GM12873 (cell line): Measurements from ENCODE around the gene TBCK.

ENCODE experiments used
- TF ChIP-seq, protein P1 (sequence below): IDR thresholded peaks from 2 replicates; pipeline ENCODE4 v1.5.1; 2012; ENCODE audit warnings: low read depth, mild to moderate bottlenecking, moderate library complexity, low read length, control low read depth; ENCODE audit not compliant: insufficient read depth; ENCODE audit errors: missing control alignments

TBCK gene

DNA sequence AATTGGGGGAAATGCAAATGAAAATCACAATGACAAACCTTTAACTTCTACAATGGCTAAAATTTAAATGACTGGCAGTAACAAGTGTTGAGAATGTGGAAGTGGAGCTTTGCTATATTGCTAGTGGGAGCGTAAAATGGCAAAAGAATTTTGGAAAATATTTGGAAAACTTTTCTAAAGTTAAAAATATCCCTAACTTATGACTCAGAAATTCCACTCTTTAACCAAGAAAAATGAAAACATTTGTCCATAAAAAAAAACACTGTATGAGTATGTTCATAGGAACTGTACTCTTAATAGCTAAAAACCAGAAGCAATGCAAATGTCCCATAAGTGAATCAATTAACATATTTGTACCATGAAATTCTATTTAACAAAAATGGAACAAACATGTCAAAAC lies 3.6 kb downstream of the TBCK start:
- TF ChIP-seq, protein P1, sequence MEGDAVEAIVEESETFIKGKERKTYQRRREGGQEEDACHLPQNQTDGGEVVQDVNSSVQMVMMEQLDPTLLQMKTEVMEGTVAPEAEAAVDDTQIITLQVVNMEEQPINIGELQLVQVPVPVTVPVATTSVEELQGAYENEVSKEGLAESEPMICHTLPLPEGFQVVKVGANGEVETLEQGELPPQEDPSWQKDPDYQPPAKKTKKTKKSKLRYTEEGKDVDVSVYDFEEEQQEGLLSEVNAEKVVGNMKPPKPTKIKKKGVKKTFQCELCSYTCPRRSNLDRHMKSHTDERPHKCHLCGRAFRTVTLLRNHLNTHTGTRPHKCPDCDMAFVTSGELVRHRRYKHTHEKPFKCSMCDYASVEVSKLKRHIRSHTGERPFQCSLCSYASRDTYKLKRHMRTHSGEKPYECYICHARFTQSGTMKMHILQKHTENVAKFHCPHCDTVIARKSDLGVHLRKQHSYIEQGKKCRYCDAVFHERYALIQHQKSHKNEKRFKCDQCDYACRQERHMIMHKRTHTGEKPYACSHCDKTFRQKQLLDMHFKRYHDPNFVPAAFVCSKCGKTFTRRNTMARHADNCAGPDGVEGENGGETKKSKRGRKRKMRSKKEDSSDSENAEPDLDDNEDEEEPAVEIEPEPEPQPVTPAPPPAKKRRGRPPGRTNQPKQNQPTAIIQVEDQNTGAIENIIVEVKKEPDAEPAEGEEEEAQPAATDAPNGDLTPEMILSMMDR, result no peak

DNA sequence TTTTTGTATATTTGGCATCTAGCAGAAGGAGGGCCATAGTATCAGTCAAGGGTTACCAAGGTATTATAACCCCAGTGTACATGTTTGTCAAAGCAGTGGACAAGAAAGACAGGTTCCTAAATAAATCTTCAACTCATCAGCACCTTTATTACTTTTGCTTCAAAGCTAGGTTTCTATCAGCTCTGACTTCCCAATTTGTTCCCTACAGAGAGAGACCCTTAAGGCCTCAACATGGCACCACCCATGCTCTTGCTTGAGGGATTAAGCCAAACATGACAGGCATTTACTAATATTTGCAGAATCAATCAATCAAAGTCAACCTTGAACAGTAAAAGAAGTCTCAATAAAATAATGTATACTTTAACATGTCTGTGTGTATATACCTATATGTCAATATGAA lies 9.4 kb downstream of the TBCK start:
- TF ChIP-seq, protein P1, result no peak

DNA sequence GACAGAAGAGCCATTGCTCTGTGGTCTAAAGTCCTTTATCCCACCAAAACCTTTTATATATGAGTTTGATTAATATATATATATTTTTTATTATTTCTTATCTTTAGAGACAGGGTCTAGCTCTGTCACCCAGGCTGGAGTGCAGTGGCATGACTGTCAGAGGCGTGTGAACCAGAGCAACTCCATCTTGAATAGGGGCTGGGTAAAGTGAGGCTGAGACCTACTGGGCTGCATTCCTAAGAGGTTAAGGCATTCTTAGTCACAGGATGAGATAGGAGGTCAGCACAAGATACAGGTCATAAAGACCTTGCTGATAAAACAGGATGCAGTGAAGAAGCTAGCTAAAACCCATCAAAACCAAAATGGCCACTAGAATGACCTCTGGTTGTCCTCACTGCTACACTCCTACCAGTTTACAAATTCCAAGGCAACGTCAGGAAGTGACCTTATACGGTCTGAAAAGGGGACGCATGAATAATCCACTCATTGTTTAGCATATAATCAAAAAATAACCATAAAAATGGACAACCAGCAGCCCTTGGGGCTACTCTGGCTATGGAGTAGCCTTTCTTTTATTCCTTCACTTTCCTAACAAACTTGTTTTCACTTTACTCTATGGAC lies 10.5 kb downstream of the TBCK start:
- TF ChIP-seq, protein P1, result no peak

DNA sequence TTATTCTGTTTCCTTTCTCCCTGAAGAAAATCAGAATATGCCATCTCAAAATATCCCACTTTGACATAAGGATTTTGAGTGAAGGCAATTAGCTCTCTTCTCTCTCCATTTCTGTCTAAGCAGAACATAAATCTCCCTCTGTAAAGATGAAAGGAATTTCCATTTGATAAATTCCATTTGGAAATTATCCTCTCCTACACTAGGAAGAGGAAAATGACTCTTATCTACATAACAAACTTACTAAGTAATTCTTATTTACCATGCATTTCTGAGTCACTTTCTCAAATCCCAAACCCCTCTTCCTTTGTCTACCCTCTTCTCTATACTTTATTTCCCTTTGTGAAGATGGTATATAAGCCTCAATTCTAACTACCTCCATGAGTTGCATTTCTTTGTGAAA lies 11.4 kb downstream of the TBCK start:
- TF ChIP-seq, protein P1, result no peak

DNA sequence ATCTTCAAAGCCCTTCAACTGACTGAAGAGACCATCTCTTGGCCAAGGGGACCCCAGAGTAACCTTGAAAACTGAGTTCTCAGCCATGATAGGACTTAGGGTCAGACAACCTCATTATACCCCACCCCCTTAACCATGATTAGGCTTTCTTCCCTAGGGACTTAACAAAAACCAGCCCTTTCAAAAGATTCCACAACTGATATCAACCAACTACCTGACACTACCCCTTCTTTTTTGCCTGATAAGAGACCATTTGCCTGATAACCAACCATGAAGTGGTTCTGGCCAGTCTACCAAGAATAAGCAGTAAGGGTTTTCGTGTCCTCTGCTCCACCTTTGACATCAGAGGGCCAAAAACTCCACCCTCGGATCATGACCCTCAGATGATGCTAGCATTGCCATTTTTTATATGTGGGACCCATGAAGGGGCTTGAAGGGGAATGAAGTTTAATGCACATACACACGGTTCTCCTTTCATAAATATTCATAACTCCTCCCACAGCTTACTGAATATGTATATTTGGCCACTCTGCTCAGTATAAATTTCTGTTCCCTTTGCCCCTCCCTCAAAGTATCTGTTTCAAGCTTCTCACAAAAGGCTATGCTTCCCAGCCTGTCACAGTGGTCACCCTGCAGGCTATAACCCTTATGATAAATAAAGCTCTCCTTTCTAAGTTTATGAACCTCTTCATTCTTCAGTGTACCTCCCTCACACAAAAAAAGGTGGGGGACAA lies 12.3 kb downstream of the TBCK start:
- TF ChIP-seq, protein P1, result no peak

DNA sequence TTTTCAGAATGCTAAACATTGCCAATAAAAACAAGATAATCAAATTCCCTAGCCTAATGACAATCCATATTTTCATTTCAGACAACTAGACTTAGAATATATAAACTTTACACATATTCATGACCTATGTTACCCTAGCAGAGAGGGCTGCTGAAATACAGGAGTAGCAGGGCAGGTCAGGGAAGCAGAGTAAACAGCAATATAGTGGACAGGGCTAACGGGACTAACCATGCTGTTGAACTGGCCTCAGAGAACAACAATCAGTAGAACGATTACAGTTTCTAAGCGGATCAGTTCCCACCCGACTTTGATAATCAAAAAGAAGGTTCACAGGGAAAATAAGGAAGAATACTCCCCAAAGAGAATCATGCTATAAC lies 14.0 kb downstream of the TBCK start:
- TF ChIP-seq, protein P1, result no peak

DNA sequence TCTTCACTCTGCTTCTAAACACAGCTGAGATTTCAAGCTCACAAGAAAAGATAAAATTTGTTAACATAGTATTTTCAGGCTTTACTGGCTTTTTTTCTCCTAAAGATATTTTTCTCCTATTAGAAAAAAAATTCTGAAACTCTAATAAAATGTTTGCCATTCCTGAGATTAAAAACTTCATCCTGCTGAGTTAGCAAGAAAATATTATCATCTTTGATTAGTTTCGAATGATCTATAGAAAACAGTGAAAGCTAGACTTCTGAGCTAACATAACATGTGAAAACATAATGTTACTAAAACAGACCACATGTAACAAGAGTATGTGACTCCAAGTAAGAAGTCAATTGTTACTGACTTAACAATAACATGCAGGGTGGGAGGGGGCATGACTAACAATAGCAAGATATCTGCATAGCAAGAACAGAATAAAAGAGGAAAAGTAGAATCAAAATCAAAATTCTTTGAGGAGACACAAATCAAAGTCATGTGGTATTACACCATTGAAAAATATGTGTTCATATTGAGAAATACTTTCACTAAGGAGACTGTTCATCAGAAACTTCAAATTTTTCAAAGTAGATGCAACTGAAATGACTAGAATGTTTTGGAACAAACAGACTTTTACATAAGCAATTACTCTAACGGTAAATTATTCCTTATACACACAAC lies 14.5 kb downstream of the TBCK start:
- TF ChIP-seq, protein P1, result no peak
